Mucosa of rectum (tissue), 2 donors: ENCODE results near the gene RIF1.

ENCODE experiments used
- H3K27ac ChIP-seq, 2 donors: one replicate each; pipeline ENCODE4 v1.7.0; 2013; ENCODE audit warnings: inconsistent platforms in 2 of 2, low read depth in 2 of 2, low read length in 2 of 2
- H3K27me3 ChIP-seq, 2 donors: one replicate each; pipeline ENCODE4 v1.7.0; 2013; ENCODE audit warnings: low read length in 2 of 2; ENCODE audit not compliant: control insufficient read depth in 2 of 2, insufficient read depth in 2 of 2
- H3K36me3 ChIP-seq, 2 donors: one replicate each; pipeline ENCODE4 v1.7.0; 2013; ENCODE audit warnings: low read length in 2 of 2; ENCODE audit not compliant: control insufficient read depth in 2 of 2, insufficient read depth in 2 of 2
- H3K4me1 ChIP-seq, 2 donors: one replicate each; pipeline ENCODE4 v1.7.0; 2013; ENCODE audit warnings: low read length in 2 of 2, mild to moderate bottlenecking in 1 of 2; ENCODE audit not compliant: control insufficient read depth in 2 of 2, insufficient read depth in 2 of 2
- H3K4me3 ChIP-seq, 2 donors: one replicate each; pipeline ENCODE4 v1.7.0; 2013; ENCODE audit warnings: low read length in 2 of 2
- H3K9ac ChIP-seq, 2 donors: one replicate each; pipeline ENCODE4 v1.7.0; 2013; ENCODE audit warnings: low read length in 2 of 2, low read depth in 1 of 2, mild to moderate bottlenecking in 1 of 2
- H3K9me3 ChIP-seq, 2 donors: one replicate each; pipeline ENCODE4 v1.7.0; 2013; ENCODE audit warnings: low read length in 2 of 2; ENCODE audit not compliant: control insufficient read depth in 2 of 2
- donor health status: healthy.
- donor health status: Normal muscosa, but diverticular disease.

Gene RIF1

DNA sequence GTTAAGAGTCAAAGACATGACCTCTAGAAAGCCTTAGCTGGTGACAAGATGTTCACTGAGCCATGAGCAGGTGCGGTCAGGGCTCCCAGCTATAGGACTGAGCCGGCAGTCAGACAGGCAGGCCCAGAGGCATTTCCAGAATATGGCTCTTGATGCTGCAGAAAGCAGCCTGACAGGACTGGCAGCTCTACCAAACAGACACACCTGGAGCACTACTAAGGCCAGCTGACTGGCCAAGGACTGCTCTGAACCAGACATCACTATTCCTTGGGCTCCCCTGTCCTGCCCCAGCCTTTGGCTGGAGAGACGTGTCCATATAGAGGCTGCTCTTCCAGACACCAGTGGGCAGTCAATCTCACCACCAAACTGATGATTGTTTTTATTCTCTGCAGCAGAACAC, 98.8 kb downstream of the RIF1 start:
- Histone ChIP-seq H3K4me3 (no peak overlapping the region), H3K9ac (no peak overlapping the region), H3K36me3 (no peaks in the 10 kb centered on the region), H3K27me3 (no peaks in the 10 kb centered on the region), H3K4me1 (no peaks in the 10 kb centered on the region), H3K27ac (no peak overlapping the region), H3K9me3 (no peaks in the 10 kb centered on the region)

DNA sequence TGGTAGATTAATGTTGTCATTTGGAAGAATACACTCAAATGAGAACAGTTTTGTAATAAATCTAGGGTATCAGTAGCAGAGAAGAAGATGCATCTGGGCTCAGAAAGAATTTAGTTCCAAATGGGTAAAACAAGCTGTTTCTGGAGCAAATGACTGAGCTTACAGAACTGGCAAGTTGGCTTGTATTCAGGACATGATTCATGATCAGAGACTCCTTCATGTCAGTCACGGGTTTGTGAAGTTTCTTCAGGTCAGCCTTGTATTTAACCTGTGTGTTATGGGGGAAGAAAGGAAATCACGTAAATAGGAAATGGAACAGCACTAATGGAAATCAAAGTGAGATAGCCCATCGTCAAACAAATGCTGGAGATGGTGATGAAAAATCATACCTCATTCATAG, 109.1 kb downstream of the RIF1 start:
- no peak overlapping the region for H3K9ac ChIP-seq
- H3K27me3 ChIP-seq, result no peaks in the 10 kb centered on the region
- no peak overlapping the region for H3K4me3 ChIP-seq
- H3K36me3 ChIP-seq, result no peaks in the 10 kb centered on the region
- no peaks in the 10 kb centered on the region for H3K4me1 ChIP-seq
- no peak overlapping the region for H3K27ac ChIP-seq
- no peaks in the 10 kb centered on the region for H3K9me3 ChIP-seq

DNA sequence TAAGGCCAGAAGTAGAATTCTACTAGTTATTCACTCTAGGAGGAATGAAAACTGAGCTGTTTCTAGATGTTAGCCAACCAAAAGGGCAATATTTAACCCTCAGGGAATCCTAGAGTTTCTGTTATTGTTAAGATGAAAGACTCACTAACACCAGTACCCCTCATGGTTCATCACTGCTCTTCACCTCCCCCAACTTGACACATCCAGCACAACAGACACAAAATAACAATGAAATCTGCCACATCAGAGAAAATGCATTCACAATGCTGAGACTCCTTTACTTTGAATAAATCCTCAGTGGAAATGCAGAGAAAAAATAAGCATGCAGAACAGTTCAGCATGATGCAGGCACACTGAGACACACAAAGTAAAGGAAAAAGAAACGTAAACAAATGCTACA, 111.3 kb downstream of the RIF1 start:
- H3K4me1 ChIP-seq, result no peaks in the 10 kb centered on the region
- H3K27ac ChIP-seq, result no peak overlapping the region
- no peak overlapping the region for H3K9ac ChIP-seq
- H3K9me3 ChIP-seq, result no peaks in the 10 kb centered on the region
- H3K4me3 ChIP-seq, result no peak overlapping the region
- H3K27me3 ChIP-seq, result no peaks in the 10 kb centered on the region
- H3K36me3 ChIP-seq, result no peaks in the 10 kb centered on the region

DNA sequence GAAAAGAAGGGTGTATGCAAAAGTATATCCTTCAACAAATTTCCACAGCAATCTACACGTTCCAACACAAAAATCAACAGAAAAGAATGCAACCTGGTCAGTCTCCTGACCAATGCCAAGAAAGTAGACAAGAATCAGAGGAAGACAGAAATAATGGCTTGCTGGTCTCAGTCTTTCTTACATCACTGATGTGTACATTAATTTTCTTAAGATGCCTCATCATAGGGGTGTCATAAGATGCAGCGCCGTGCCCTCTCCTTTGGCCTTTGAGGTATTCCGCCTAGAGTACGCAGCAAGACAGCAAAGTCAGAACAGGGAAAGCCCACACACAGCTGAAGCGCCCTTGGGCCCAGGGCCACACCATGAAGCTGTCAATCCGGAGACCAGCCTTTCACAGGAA, 112.9 kb downstream of the RIF1 start:
- no peaks in the 10 kb centered on the region for H3K36me3 ChIP-seq
- no peak overlapping the region for H3K4me3 ChIP-seq
- H3K9me3 ChIP-seq, result no peaks in the 10 kb centered on the region
- H3K27me3 ChIP-seq, result no peaks in the 10 kb centered on the region
- no peaks in the 10 kb centered on the region for H3K4me1 ChIP-seq
- H3K9ac ChIP-seq, result no peak overlapping the region
- H3K27ac ChIP-seq, result no peak overlapping the region

DNA sequence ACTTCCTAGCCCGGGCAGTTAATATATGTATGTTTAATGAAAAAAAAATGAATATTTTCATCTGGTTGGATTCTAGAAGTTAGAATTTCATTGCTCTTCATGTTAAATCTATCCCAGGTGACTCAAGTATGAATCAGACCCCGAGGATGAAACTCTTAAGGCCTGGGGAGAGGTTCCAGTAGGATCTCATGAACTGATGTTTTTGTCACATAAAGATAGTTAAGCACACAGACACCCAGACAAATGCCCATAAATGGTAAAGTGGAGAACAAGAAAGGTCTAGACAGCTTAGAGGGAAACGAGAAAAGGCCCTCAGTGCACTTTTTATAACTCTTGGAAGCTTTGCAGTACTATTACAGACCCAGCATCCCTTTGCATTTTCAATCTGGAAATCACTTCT, 114.1 kb downstream of the RIF1 start:
- Histone ChIP-seq H3K4me3 (no peak overlapping the region), H3K9ac (no peak overlapping the region), H3K36me3 (no peaks in the 10 kb centered on the region), H3K4me1 (no peaks in the 10 kb centered on the region), H3K27ac (no peak overlapping the region), H3K9me3 (no peaks in the 10 kb centered on the region), H3K27me3 (no peaks in the 10 kb centered on the region)

GRCh38 chr2:151525821-151526373, 116.2 kb downstream of the RIF1 start:
- no peak overlapping the region for H3K27ac ChIP-seq
- H3K4me1 ChIP-seq, result no peaks in the 10 kb centered on the region
- H3K9me3 ChIP-seq, result no peaks in the 10 kb centered on the region

DNA sequence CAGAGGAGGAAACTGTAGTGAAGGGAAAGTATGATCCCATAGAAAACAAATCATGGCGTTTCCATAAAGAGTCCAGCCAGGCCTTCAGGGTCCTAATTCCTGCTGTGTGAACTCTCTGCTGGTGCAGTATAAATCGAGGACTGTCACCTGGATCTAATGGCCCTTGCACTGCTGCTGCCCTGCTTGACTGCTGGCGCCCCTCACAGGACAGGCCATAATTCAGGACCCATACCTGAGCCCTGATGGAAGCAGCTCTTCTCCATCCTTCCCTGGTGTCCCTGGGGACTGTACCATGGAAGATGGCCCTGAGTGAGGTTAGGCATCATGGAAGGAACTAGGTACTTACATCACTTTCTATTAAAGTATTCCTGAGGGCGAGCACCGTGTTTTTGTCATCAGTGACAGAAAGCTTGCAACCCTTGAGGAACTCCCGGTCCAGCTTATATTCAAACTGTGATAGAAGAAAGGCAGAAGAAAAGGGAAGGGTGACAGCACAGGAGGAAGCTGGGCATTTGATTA, 116.9 kb downstream of the RIF1 start:
- Histone ChIP-seq H3K9me3 (no peaks in the 10 kb centered on the region), H3K27ac (no peak overlapping the region), H3K4me1 (no peaks in the 10 kb centered on the region), H3K9ac (no peak overlapping the region), H3K36me3 (no peaks in the 10 kb centered on the region), H3K27me3 (no peaks in the 10 kb centered on the region), H3K4me3 (no peak overlapping the region)

More at GRCh38 chr2:151525821-151526373, 116.2 kb downstream of the RIF1 start:
- Histone ChIP-seq H3K36me3 (no peaks in the 10 kb centered on the region), H3K9ac (no peak overlapping the region), H3K27me3 (no peaks in the 10 kb centered on the region), H3K4me3 (no peak overlapping the region)
